ENCODE data around the gene NAV1.

NAV1 gene

DNA sequence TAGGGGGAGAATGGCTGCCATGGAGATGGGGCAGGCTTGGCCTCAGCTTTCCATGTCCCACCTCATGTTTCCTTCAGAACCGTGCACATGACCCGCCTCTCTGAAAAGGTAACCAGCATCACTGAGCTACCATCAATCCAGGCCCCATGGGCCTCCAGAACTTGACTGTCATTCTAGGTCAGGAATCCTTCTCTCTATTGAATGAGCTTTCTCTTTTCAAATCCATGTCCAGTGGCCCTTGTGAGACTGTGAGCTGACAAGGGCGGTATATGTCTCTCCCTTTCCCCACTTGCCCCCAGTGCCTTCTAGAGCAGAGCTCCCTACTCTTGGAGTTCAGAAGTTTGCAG lies 36.4 kb upstream of the NAV1 start:
- Histone ChIP-seq H3K36me3 (peaks cover 7 to 21% (median 20%) of the 10 kb centered on the region in 3 donors), H3K27ac (peak overlapping the region; percentile 93 to 97), H3K9me3 (no peaks in the 10 kb centered on the region), H3K27me3 (no peaks in the 10 kb centered on the region), H3K4me3 (peak overlapping the region; percentile 82 to 93), H3K4me1 (peaks cover 0 to 80% (median 67%) of the 10 kb centered on the region in 4 donors)
- no peak for DNase-seq
- TF ChIP-seq, protein P1, sequence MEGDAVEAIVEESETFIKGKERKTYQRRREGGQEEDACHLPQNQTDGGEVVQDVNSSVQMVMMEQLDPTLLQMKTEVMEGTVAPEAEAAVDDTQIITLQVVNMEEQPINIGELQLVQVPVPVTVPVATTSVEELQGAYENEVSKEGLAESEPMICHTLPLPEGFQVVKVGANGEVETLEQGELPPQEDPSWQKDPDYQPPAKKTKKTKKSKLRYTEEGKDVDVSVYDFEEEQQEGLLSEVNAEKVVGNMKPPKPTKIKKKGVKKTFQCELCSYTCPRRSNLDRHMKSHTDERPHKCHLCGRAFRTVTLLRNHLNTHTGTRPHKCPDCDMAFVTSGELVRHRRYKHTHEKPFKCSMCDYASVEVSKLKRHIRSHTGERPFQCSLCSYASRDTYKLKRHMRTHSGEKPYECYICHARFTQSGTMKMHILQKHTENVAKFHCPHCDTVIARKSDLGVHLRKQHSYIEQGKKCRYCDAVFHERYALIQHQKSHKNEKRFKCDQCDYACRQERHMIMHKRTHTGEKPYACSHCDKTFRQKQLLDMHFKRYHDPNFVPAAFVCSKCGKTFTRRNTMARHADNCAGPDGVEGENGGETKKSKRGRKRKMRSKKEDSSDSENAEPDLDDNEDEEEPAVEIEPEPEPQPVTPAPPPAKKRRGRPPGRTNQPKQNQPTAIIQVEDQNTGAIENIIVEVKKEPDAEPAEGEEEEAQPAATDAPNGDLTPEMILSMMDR (IDR thresholded peaks at IDR 0.05) = no peak
- intact Hi-C loops (cut with DNase I; ENCODE audit: low total_unique reads) = no loop called here

GRCh38 chr1:201503397-201504176 lies 35.3 kb upstream of the NAV1 start:
- peaks cover 0 to 10% (median 9%) of the 10 kb centered on the region in 3 donors for H3K36me3 ChIP-seq
- H3K27me3 ChIP-seq = no peaks in the 10 kb centered on the region
- H3K27ac ChIP-seq = peak overlapping the region; percentile 93 to 97
- peak overlapping the region; percentile 82 to 93 for H3K4me3 ChIP-seq
- TF ChIP-seq, protein P1 (IDR thresholded peaks at IDR 0.05) = no peak
- H3K9me3 ChIP-seq = no peaks in the 10 kb centered on the region
- H3K4me1 ChIP-seq = peaks cover 0 to 79% (median 62%) of the 10 kb centered on the region in 4 donors
- DNase-seq = peak; percentile 57 to 89
- intact Hi-C loops (cut with DNase I; ENCODE audit: low total_unique reads) = no loop called here

GRCh38 chr1:201504179-201504631 lies 34.7 kb upstream of the NAV1 start:
- intact Hi-C loops (cut with DNase I; ENCODE audit: low total_unique reads) = no loop called here
- H3K36me3 ChIP-seq = peaks cover 0 to 7% (median 3%) of the 10 kb centered on the region in 3 donors
- peak overlapping the region; percentile 93 to 97 for H3K27ac ChIP-seq
- peaks cover 0 to 74% (median 56%) of the 10 kb centered on the region in 4 donors for H3K4me1 ChIP-seq
- no peak for DNase-seq
- TF ChIP-seq, protein P1 (IDR thresholded peaks at IDR 0.05) = no peak
- H3K4me3 ChIP-seq = peak overlapping the region; percentile 82 to 93
- no peaks in the 10 kb centered on the region for H3K27me3 ChIP-seq
- H3K9me3 ChIP-seq = no peaks in the 10 kb centered on the region

DNA sequence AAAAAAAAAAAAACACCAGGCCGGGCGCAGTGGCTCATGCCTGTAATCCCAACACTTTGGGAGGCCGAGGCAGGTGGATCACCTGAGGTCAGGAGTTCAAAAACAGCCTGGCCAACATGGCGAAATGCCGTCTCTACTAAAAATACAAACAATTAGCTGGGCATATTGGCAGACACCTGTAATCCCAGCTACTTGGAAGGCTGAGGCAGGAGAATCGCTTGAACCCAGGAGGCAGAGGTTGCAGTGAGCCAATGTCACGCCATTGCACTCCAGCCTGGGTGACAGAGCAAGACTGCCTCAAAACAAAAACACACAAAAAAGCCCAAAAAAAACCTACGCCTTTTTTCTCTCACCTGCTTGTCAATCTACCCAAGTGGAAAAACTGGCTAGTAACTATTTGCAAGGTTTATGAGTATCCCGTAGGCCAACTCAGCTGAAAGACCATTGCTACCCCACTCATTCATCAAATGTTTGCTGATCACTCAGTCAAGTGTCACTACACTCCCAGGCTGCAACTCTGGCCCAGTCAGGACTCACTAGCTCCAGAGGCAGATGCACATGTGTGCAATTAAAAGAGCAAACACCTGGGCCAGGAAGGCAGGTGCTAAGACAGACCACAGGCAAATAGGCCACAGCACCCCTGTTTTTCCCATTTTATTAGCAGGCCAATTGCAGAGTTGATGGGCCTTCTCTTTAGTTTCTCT lies 34.0 kb upstream of the NAV1 start:
- Histone ChIP-seq H3K4me3 (peak overlapping the region; percentile 82 to 93), H3K4me1 (peaks cover 0 to 67% (median 48%) of the 10 kb centered on the region in 4 donors), H3K36me3 (peaks cover 0 to 7% (median 0%) of the 10 kb centered on the region in 3 donors), H3K27me3 (no peaks in the 10 kb centered on the region), H3K27ac (peak overlapping the region; percentile 93 to 97), H3K9me3 (no peaks in the 10 kb centered on the region)
- DNase-seq = no peak
- TF ChIP-seq, protein P1 (IDR thresholded peaks at IDR 0.05) = no peak
- intact Hi-C loops (cut with DNase I; ENCODE audit: low total_unique reads) = loop anchor here (5.0 kb wide), 1 partner anchor 333 kb away; no protein-coding TSS in a partner anchor

GRCh38 chr1:201505503-201505890 lies 33.4 kb upstream of the NAV1 start:
- Histone ChIP-seq H3K27ac (peak overlapping the region; percentile 93 to 97), H3K9me3 (no peaks in the 10 kb centered on the region), H3K27me3 (no peaks in the 10 kb centered on the region), H3K4me3 (peak overlapping the region; percentile 82 to 93), H3K4me1 (peaks cover 0 to 61% (median 43%) of the 10 kb centered on the region in 4 donors), H3K36me3 (peaks cover 0 to 7% (median 0%) of the 10 kb centered on the region in 3 donors)
- TF ChIP-seq, protein P1 (IDR thresholded peaks at IDR 0.05) = no peak
- no peak for DNase-seq
- intact Hi-C loops (cut with DNase I; ENCODE audit: low total_unique reads) = loop anchor here (5.0 kb wide), 1 partner anchor 333 kb away; no protein-coding TSS in a partner anchor
